KMS-11 (cell line): ENCODE measurements around the gene OR10D3.

ENCODE experiments used
- H2AFZ ChIP-seq: fragments of 200-600 bp; sonication (generic); 2 replicates; pipeline ENCODE4 v1.6.1; 2016; ENCODE audit warnings: antibody characterized with exemption, mixed run types, low read depth
- H3K27ac ChIP-seq: fragments of 200-600 bp; sonication (generic); 2 replicates; pipeline ENCODE4 v1.6.1; 2016; ENCODE audit warnings: mild to moderate bottlenecking, mixed run types
- H3K27me3 ChIP-seq: fragments of 200-600 bp; sonication (generic); 2 replicates; pipeline ENCODE4 v1.6.1; 2017; ENCODE audit warnings: mild to moderate bottlenecking, low read depth, mixed run types, moderate library complexity; ENCODE audit not compliant: insufficient read depth
- H3K36me3 ChIP-seq: fragments of 200-600 bp; sonication (generic); 2 replicates; pipeline ENCODE4 v1.6.1; 2017; ENCODE audit warnings: mild to moderate bottlenecking, mixed run types; ENCODE audit not compliant: insufficient read depth
- H3K4me1 ChIP-seq: fragments of 200-600 bp; sonication (generic); 2 replicates; pipeline ENCODE4 v1.6.1; 2016; ENCODE audit warnings: mild to moderate bottlenecking, low read depth, mixed run types; ENCODE audit not compliant: poor library complexity, severe bottlenecking
- H3K4me2 ChIP-seq: fragments of 200-600 bp; sonication (generic); 2 replicates; pipeline ENCODE4 v1.7.0; 2016; ENCODE audit warnings: mild to moderate bottlenecking, mixed run types
- H3K4me3 ChIP-seq: fragments of 200-600 bp; sonication (generic); IDR thresholded peaks from 2 replicates; pipeline ENCODE4 v1.6.1; 2017; ENCODE audit warnings: low read depth, low read length, mixed read lengths; ENCODE audit not compliant: insufficient read depth
- H3K79me2 ChIP-seq: fragments of 200-600 bp; sonication (generic); 2 replicates; pipeline ENCODE4 v1.6.1; 2016; ENCODE audit warnings: low read depth, mixed run types; ENCODE audit not compliant: insufficient read depth
- H3K9ac ChIP-seq: fragments of 200-600 bp; sonication (generic); 2 replicates; pipeline ENCODE4 v1.6.1; 2016; ENCODE audit warnings: mild to moderate bottlenecking, mixed run types
- H4K20me1 ChIP-seq: fragments of 200-600 bp; sonication (generic); 2 replicates; pipeline ENCODE4 v1.6.1; 2016; ENCODE audit warnings: mild to moderate bottlenecking, mixed run types; ENCODE audit not compliant: insufficient read depth
- TF ChIP-seq, protein P1 (sequence below): fragments of 200-600 bp; sonication (generic); conservative IDR thresholded peaks from 2 replicates; pipeline ENCODE4 v1.6.1; 2017; ENCODE audit warnings: low read depth, mild to moderate bottlenecking, antibody characterized with exemption, low read length, moderate library complexity, mixed read lengths

Gene OR10D3

DNA sequence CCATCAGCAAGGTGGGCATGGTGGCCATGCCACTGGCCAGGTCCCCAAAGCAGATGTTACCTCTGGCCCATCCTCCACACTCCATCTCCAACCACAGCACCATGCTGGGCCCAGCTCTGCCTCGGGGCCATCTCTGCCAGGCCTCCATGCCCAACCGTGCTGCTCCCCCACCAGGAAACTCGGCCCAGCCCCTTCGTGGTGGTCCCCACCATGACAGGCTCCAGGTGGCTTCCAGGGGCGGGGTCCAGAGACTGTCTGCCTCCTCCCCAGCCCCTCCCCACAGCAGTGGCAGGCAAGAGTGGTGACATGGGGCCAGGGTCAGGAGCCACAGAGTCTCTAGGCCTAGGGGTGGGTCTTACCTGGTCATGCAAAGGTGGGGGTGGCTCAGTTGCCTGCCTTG lies 27.3 kb downstream of the OR10D3 start:
- no peaks in the 10 kb centered on the region for H3K79me2 ChIP-seq
- H3K36me3 ChIP-seq: no peaks in the 10 kb centered on the region

DNA sequence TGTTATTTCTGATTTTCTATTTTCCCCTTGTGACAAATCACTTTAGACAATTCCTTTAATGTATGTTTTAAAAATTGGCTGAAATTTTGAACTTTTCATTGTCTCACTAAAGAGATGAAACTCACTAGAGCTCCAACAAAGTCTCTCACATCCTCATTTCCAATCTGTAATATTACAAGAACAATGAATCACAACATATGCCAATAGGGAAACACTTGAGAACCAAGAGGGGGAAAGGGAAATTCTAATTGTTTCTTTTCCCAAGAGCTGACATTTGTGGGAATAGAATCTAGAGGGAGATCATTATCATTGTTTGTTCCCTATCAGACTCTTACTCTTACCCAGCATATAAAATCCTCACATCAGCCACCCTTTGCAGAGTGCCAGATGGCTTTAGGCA lies 28.2 kb downstream of the OR10D3 start:
- Histone ChIP-seq H3K9ac (no peak overlapping the region), H3K79me2 (no peaks in the 10 kb centered on the region), H4K20me1 (no peaks in the 10 kb centered on the region), H3K4me3 (no peak overlapping the region), H3K27me3 (no peaks in the 10 kb centered on the region), H2AFZ (no peak overlapping the region), H3K27ac (no peak overlapping the region), H3K36me3 (no peaks in the 10 kb centered on the region), H3K4me1 (no peaks in the 10 kb centered on the region), H3K4me2 (no peak overlapping the region)
- TF ChIP-seq, protein P1, sequence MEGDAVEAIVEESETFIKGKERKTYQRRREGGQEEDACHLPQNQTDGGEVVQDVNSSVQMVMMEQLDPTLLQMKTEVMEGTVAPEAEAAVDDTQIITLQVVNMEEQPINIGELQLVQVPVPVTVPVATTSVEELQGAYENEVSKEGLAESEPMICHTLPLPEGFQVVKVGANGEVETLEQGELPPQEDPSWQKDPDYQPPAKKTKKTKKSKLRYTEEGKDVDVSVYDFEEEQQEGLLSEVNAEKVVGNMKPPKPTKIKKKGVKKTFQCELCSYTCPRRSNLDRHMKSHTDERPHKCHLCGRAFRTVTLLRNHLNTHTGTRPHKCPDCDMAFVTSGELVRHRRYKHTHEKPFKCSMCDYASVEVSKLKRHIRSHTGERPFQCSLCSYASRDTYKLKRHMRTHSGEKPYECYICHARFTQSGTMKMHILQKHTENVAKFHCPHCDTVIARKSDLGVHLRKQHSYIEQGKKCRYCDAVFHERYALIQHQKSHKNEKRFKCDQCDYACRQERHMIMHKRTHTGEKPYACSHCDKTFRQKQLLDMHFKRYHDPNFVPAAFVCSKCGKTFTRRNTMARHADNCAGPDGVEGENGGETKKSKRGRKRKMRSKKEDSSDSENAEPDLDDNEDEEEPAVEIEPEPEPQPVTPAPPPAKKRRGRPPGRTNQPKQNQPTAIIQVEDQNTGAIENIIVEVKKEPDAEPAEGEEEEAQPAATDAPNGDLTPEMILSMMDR: no peak

More for the DNA sequence above, 27.3 kb downstream of the OR10D3 start:
- Histone ChIP-seq H3K9ac (no peak overlapping the region), H4K20me1 (no peaks in the 10 kb centered on the region), H3K27me3 (no peaks in the 10 kb centered on the region), H3K4me3 (no peak overlapping the region), H2AFZ (no peak overlapping the region), H3K4me1 (no peaks in the 10 kb centered on the region), H3K27ac (no peak overlapping the region), H3K4me2 (no peak overlapping the region)
- TF ChIP-seq, protein P1: no peak

DNA sequence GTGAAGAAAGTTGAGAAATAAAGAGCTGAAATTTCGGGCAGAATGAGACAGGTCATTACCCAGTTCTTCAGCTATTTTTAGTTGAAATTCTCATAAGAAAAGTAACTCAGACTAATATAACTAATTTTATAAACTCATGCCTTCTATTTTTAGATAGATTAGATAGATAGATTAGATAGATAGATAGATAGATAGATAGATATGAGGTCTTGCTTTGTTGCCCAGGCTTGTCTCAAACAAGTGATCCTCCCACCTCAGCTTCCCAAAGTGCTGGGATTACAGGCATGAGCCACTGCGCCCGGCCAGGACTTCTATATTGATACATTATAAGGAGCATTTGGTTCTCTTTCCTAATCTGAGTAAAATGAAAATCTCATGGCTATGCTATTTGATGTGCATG lies 30.9 kb downstream of the OR10D3 start:
- Histone ChIP-seq H3K4me2 (no peak overlapping the region), H2AFZ (no peak overlapping the region), H3K9ac (no peak overlapping the region), H3K27me3 (no peaks in the 10 kb centered on the region), H3K27ac (no peak overlapping the region), H3K4me3 (no peak overlapping the region), H4K20me1 (no peaks in the 10 kb centered on the region), H3K36me3 (no peaks in the 10 kb centered on the region), H3K4me1 (no peaks in the 10 kb centered on the region), H3K79me2 (no peaks in the 10 kb centered on the region)
- TF ChIP-seq, protein P1: no peak

DNA sequence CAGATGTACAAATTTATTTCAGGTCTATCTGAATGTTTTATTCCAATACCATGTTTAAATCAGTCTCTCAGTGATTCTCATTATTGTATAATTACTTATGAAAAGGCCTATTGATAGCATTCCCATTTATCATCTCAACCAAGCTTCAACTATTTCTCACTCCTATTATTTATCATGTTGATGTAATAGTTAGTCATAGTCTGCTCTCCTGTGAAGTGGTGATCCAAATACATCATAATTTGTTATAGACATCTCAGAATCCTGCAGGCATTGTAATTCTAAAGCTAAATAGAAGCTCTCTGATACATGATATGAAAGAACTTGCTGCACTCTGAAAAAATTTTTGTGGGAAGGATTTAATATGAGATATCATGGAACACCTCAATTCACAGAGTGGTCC lies 36.0 kb downstream of the OR10D3 start:
- TF ChIP-seq, protein P1: no peak
- Histone ChIP-seq H3K36me3 (no peaks in the 10 kb centered on the region), H3K27me3 (no peaks in the 10 kb centered on the region), H3K79me2 (no peaks in the 10 kb centered on the region), H2AFZ (no peak overlapping the region), H3K27ac (no peak overlapping the region), H3K4me2 (no peak overlapping the region), H4K20me1 (no peaks in the 10 kb centered on the region), H3K4me1 (no peaks in the 10 kb centered on the region), H3K4me3 (no peak overlapping the region), H3K9ac (no peak overlapping the region)
